HepG2 (cell line): Measurements from ENCODE around the gene BSND. TPM values are rescaled to one million over a fixed set of nuclear protein-coding genes. Genes with fewer than 3 reads are reported as not detected.

Source experiments
- ATAC-seq: fragments of 200-7000 bp; cut with Tn5 transposase; 3 replicates; pipeline ENCODE4 v1.9.1; 2020; ENCODE audit warnings: mild to moderate bottlenecking, moderate library complexity
- BruUV-seq: library from RNA; stranded (reverse); fragments of 400-500 nt; replicated peaks from 2 replicates; lab custom pipeline; 2021; lab: Mats Ljungman, UMichigan
- CTCF ChIA-PET: fragments of 300-600 bp; formaldehyde crosslinking; extraction: SDS; loops from one replicate; lab custom pipeline; 2021; ENCODE audit warnings: low total read pairs, inconsistent platforms, low intra/inter-chr PET ratio; lab: Yijun Ruan, JAX
- POLR2A ChIA-PET: fragments of 350-600 bp; sonication (Branson Sonifier 250); formaldehyde crosslinking; loops from one replicate; lab custom pipeline; 2020; ENCODE audit warnings: antibody characterized with exemption, inconsistent platforms; lab: Yijun Ruan, JAX
- DNase-seq: peaks from one replicate; pipeline ENCODE4 v3.0.0-alpha.2; 2015; ENCODE audit warnings: low spot score
- FAIRE-seq: peaks from 3 replicates; lab custom pipeline; 2011; peaks lifted over from hg19 to GRCh38; lab: Jason Lieb, UNC
- H2AFZ ChIP-seq: one replicate; pipeline ENCODE4 v1.6.1; 2011; ENCODE audit warnings: low read length, inconsistent platforms
- H3K27ac ChIP-seq: fragments of 300-600 bp; 3 replicates; pipeline ENCODE4 v1.8.0; 2011; ENCODE audit warnings: mixed run types, mild to moderate bottlenecking, mixed read lengths, low read length, inconsistent platforms; ENCODE audit not compliant: insufficient read depth; ENCODE audit errors: extremely low read length
- H3K27me3 ChIP-seq, 2 experiments: fragments of 200-600 bp in 1 of 2; 2 replicates in 1 of 2; 3 replicates in 1 of 2; pipeline versions ENCODE4 v1.6.0 to v1.8.0; 2011; ENCODE audit warnings: low read length in 2 of 2, mild to moderate bottlenecking in 2 of 2, moderate library complexity in 2 of 2, inconsistent platforms in 1 of 2; ENCODE audit not compliant: insufficient read depth in 2 of 2, control insufficient read depth in 1 of 2
- H3K36me3 ChIP-seq, 2 experiments: fragments of 200-600 bp in 1 of 2; replicated peaks in 1 of 2; 2 replicates in 1 of 2; 3 replicates in 1 of 2; pipeline versions ENCODE4 v1.5.1 to v1.8.0; 2011; ENCODE audit warnings: low read length in 2 of 2, inconsistent platforms in 1 of 2; ENCODE audit not compliant: insufficient read depth in 2 of 2, control insufficient read depth in 1 of 2
- H3K4me1 ChIP-seq: 2 replicates; pipeline ENCODE4 v1.5.1; 2012; ENCODE audit warnings: low read length, inconsistent platforms; ENCODE audit not compliant: insufficient read depth
- H3K4me2 ChIP-seq: 2 replicates; pipeline ENCODE4 v1.6.0; 2011; ENCODE audit warnings: low read depth, low read length, inconsistent platforms
- H3K4me3 ChIP-seq, 3 experiments: fragments of 200-600 bp in 1 of 3; sonication (generic), shearing (Covaris generic) in 1 of 3; replicated peaks in 1 of 3; 2 replicates each; pipeline ENCODE4 v1.5.1; 2011 to 2016; ENCODE audit warnings: low read length in 3 of 3, inconsistent platforms in 2 of 3, low read depth in 2 of 3, mild to moderate bottlenecking in 2 of 3, control low read depth in 1 of 3, mixed read lengths in 1 of 3; ENCODE audit not compliant: insufficient read depth in 1 of 3
- H3K79me2 ChIP-seq: one replicate; pipeline ENCODE4 v1.6.1; 2011; ENCODE audit warnings: low read length, inconsistent platforms; ENCODE audit not compliant: insufficient read depth
- H3K9ac ChIP-seq: 2 replicates; pipeline ENCODE4 v1.6.0; 2011; ENCODE audit warnings: mild to moderate bottlenecking, low read depth, low read length, inconsistent platforms; ENCODE audit not compliant: insufficient read depth
- H3K9me3 ChIP-seq: 2 replicates; pipeline ENCODE4 v1.5.1; 2012; ENCODE audit warnings: mild to moderate bottlenecking, low read length
- H4K20me1 ChIP-seq: 2 replicates; pipeline ENCODE4 v1.6.0; 2011; ENCODE audit warnings: inconsistent platforms, mild to moderate bottlenecking, low read length, moderate library complexity; ENCODE audit not compliant: insufficient read depth
- CENPT ChIP-seq: sonication (generic); formaldehyde crosslinking; IDR thresholded peaks from 2 replicates; pipeline ENCODE4 v1.8.0; 2022; ENCODE audit warnings: low read depth, mild to moderate bottlenecking, moderate library complexity, missing genetic modification reagents
- HNRNPLL ChIP-seq: fragments of 200-400 bp; formaldehyde crosslinking; IDR thresholded peaks from 2 replicates; pipeline ENCODE4 v1.6.1; 2017; ENCODE audit warnings: mild to moderate bottlenecking, low read depth, low read length; ENCODE audit not compliant: poor library complexity, severe bottlenecking
- MZF1 ChIP-seq: sonication (generic); formaldehyde crosslinking; IDR thresholded peaks from 2 replicates; pipeline ENCODE4 v1.8.1; 2023; ENCODE audit warnings: mild to moderate bottlenecking, missing genetic modification reagents, borderline replicate concordance
- NFRKB ChIP-seq: fragments of 450-650 bp; IDR thresholded peaks from 2 replicates; pipeline ENCODE4 v1.6.1; 2017
- RBM39 ChIP-seq: fragments of 200-400 bp; formaldehyde crosslinking; IDR thresholded peaks from one replicate; pipeline ENCODE4 v1.6.1; 2018; ENCODE audit warnings: antibody characterized with exemption, mild to moderate bottlenecking, low read depth, low read length; ENCODE audit not compliant: poor library complexity, severe bottlenecking
- SUZ12 ChIP-seq: fragments of 150-350 bp; IDR thresholded peaks from 2 replicates; pipeline ENCODE4 v1.6.1; 2014; ENCODE audit warnings: low read depth, low read length
- ZNF460 ChIP-seq: sonication (generic); formaldehyde crosslinking; IDR thresholded peaks from 2 replicates; pipeline ENCODE4 v1.5.1; 2020; ENCODE audit warnings: missing genetic modification reagents, mild to moderate bottlenecking, borderline replicate concordance
- ZNF557 ChIP-seq: sonication (generic); formaldehyde crosslinking; IDR thresholded peaks from 2 replicates; pipeline ENCODE4 v1.4.0; 2020; ENCODE audit warnings: missing genetic modification reagents
- WGBS: methylation state at CpG from one replicate; pipeline ENCODE4 v1.1.6; 2017; ENCODE audit warnings: low lambda C conversion rate; 5-methylcytosine and 5-hydroxymethylcytosine counted together
- in situ Hi-C: cut with HindIII; loops from 2 replicates; pipeline ENCODE4 v1.10.0; 2017; ENCODE audit warnings: low pct_unique_long_range_greater_than_20kb; ENCODE audit not compliant: extremely low pct_ligation_motif_present
- intact Hi-C: fragments of 100-400 bp; cut with micrococcal nuclease; formaldehyde crosslinking; loops from one replicate; pipeline ENCODE4 v1.10.0; 2022; ENCODE audit not compliant: unreplicated experiment
- polyA plus RNA-seq, 8 experiments: library from polyadenylated mRNA; depleted of rRNA in 3 of 8; stranded (reverse) in 7 of 8; unstranded in 1 of 8; fragments of >200 nt; fragmentation: Illumina TruSeq in 4 of 8; extraction: Trizol in 4 of 8; gene quantifications; 2 replicates each; pipeline versions ENCODE4 v1.2.1 to v1.2.3, GENCODE V29; 2011 to 2016; ENCODE audit warnings: low read depth in 4 of 8, missing spikeins in 1 of 8, mixed read lengths in 1 of 8; ENCODE audit not compliant: insufficient read depth in 1 of 8
- total RNA-seq, 5 experiments: library from RNA; depleted of rRNA; stranded (reverse); fragments of >200 nt; fragmentation: Illumina TruSeq; extraction: Trizol; gene quantifications; 2 replicates each; pipeline ENCODE4 v1.2.3, GENCODE V29; 2016; ENCODE audit warnings: low read depth in 1 of 5
- TF ChIP-seq, protein P1 (sequence below): sonication (generic); formaldehyde crosslinking; IDR thresholded peaks from 2 replicates; pipeline ENCODE4 v1.4.0; 2020; ENCODE audit warnings: missing genetic modification reagents, borderline replicate concordance
- TF ChIP-seq, protein P2 (sequence below): sonication (generic); formaldehyde crosslinking; IDR thresholded peaks from 2 replicates; pipeline ENCODE4 v1.4.0; 2020; ENCODE audit warnings: mild to moderate bottlenecking, missing genetic modification reagents
- TF ChIP-seq, protein P3 (sequence below): sonication (generic); formaldehyde crosslinking; IDR thresholded peaks from 2 replicates; pipeline ENCODE4 v1.8.0; 2022; ENCODE audit warnings: mild to moderate bottlenecking, missing genetic modification reagents; ENCODE audit not compliant: insufficient replicate concordance
- TF ChIP-seq, protein P4 (sequence below): sonication (generic); formaldehyde crosslinking; conservative IDR thresholded peaks from 2 replicates; pipeline ENCODE4 v1.8.0; 2022; ENCODE audit warnings: mild to moderate bottlenecking, moderate library complexity, missing genetic modification reagents

Gene BSND
- total and polyA plus RNA-seq, 2 of the 13 experiments (the other 11 are each of a cell fraction or from before 2014, with no cell fraction given), result not detected

DNA sequence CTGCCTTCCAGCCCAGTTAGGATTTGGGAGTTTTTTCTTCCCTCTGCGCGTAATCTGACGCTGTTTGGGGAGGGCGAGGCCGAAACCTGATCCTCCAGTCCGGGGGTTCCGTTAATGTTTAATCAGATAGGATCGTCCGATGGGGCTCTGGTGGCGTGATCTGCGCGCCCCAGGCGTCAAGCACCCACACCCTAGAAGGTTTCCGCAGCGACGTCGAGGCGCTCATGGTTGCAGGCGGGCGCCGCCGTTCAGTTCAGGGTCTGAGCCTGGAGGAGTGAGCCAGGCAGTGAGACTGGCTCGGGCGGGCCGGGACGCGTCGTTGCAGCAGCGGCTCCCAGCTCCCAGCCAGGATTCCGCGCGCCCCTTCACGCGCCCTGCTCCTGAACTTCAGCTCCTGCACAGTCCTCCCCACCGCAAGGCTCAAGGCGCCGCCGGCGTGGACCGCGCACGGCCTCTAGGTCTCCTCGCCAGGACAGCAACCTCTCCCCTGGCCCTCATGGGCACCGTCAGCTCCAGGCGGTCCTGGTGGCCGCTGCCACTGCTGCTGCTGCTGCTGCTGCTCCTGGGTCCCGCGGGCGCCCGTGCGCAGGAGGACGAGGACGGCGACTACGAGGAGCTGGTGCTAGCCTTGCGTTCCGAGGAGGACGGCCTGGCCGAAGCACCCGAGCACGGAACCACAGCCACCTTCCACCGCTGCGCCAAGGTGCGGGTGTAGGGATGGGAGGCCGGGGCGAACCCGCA lies 40.8 kb downstream of the BSND start, which contains the start of gene PCSK9:
Gene PCSK9, plus strand, starts transcription at position 207 of the 741 bp plus-strand sequence. Its CDS starts 290 bp downstream, at position 497.
- H3K4me2 ChIP-seq, result peak within 1 kb of the TSS; percentile 94
- 5% methylated on average over 7 of the region's 67 CpGs for WGBS
- in situ Hi-C loops (no loop called here), intact Hi-C loops (no loop called here)
- H3K36me3 ChIP-seq, result peaks cover 0 to 7% of the 10 kb centered on the region in 2 experiments; a peak in 3 of 5 replicates
- no peaks in the 10 kb centered on the region; a peak in 1 of 5 replicates for H3K27me3 ChIP-seq
- POLR2A ChIA-PET, result no interaction called here
- no peaks in the 10 kb centered on the region for H3K9me3 ChIP-seq
- H3K4me3 ChIP-seq, result peak within 1 kb of the TSS; percentile 69 to 87 (median 76)
- FAIRE-seq (peak; percentile 77), ATAC-seq (peak; percentile 87), DNase-seq (peak; percentile 60)
- peaks cover 31% of the 10 kb centered on the region for H4K20me1 ChIP-seq
- peak within 1 kb of the TSS; percentile 82 for H3K27ac ChIP-seq
- peaks cover 54% of the 10 kb centered on the region for H3K79me2 ChIP-seq
- no peak within 1 kb of the TSS for H2AFZ ChIP-seq
- peak within 1 kb of the TSS; percentile 77 for H3K9ac ChIP-seq
- CTCF ChIA-PET, result no interaction called here
- H3K4me1 ChIP-seq, result peaks cover 80% of the 10 kb centered on the region
- BruUV-seq, result no TSS peak
- TF ChIP-seq ZNF460 (CRISPR knock-in tag) (no peak), HNRNPLL (peak; percentile 97), ZNF557 (CRISPR knock-in tag) (0 out of 2 replicates have a peak, but pooled peaks have one; percentile 54), CENPT (peak; percentile 88), SUZ12 (no peak), RBM39 (peak; percentile 59), MZF1 (CRISPR knock-in tag) (0 out of 2 replicates have a peak, but pooled peaks have one; percentile 91), NFRKB (no peak)
- TF ChIP-seq, protein P1, sequence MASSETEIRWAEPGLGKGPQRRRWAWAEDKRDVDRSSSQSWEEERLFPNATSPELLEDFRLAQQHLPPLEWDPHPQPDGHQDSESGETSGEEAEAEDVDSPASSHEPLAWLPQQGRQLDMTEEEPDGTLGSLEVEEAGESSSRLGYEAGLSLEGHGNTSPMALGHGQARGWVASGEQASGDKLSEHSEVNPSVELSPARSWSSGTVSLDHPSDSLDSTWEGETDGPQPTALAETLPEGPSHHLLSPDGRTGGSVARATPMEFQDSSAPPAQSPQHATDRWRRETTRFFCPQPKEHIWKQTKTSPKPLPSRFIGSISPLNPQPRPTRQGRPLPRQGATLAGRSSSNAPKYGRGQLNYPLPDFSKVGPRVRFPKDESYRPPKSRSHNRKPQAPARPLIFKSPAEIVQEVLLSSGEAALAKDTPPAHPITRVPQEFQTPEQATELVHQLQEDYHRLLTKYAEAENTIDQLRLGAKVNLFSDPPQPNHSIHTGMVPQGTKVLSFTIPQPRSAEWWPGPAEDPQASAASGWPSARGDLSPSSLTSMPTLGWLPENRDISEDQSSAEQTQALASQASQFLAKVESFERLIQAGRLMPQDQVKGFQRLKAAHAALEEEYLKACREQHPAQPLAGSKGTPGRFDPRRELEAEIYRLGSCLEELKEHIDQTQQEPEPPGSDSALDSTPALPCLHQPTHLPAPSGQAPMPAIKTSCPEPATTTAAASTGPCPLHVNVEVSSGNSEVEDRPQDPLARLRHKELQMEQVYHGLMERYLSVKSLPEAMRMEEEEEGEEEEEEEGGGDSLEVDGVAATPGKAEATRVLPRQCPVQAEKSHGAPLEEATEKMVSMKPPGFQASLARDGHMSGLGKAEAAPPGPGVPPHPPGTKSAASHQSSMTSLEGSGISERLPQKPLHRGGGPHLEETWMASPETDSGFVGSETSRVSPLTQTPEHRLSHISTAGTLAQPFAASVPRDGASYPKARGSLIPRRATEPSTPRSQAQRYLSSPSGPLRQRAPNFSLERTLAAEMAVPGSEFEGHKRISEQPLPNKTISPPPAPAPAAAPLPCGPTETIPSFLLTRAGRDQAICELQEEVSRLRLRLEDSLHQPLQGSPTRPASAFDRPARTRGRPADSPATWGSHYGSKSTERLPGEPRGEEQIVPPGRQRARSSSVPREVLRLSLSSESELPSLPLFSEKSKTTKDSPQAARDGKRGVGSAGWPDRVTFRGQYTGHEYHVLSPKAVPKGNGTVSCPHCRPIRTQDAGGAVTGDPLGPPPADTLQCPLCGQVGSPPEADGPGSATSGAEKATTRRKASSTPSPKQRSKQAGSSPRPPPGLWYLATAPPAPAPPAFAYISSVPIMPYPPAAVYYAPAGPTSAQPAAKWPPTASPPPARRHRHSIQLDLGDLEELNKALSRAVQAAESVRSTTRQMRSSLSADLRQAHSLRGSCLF, result no peak
- TF ChIP-seq, protein P2, sequence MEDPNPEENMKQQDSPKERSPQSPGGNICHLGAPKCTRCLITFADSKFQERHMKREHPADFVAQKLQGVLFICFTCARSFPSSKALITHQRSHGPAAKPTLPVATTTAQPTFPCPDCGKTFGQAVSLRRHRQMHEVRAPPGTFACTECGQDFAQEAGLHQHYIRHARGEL (CRISPR knock-in tag), result peak; percentile 29; the same call in 1 of the 2 replicates
- TF ChIP-seq, protein P3, sequence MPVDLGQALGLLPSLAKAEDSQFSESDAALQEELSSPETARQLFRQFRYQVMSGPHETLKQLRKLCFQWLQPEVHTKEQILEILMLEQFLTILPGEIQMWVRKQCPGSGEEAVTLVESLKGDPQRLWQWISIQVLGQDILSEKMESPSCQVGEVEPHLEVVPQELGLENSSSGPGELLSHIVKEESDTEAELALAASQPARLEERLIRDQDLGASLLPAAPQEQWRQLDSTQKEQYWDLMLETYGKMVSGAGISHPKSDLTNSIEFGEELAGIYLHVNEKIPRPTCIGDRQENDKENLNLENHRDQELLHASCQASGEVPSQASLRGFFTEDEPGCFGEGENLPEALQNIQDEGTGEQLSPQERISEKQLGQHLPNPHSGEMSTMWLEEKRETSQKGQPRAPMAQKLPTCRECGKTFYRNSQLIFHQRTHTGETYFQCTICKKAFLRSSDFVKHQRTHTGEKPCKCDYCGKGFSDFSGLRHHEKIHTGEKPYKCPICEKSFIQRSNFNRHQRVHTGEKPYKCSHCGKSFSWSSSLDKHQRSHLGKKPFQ (CRISPR knock-in tag), result peak; percentile 58
- TF ChIP-seq, protein P4, sequence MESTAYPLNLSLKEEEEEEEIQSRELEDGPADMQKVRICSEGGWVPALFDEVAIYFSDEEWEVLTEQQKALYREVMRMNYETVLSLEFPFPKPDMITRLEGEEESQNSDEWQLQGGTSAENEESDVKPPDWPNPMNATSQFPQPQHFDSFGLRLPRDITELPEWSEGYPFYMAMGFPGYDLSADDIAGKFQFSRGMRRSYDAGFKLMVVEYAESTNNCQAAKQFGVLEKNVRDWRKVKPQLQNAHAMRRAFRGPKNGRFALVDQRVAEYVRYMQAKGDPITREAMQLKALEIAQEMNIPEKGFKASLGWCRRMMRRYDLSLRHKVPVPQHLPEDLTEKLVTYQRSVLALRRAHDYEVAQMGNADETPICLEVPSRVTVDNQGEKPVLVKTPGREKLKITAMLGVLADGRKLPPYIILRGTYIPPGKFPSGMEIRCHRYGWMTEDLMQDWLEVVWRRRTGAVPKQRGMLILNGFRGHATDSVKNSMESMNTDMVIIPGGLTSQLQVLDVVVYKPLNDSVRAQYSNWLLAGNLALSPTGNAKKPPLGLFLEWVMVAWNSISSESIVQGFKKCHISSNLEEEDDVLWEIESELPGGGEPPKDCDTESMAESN (CRISPR knock-in tag), result peak; percentile 97
